Kidney epithelial cell (primary cell): ENCODE results near the gene PANX2. TPM values are rescaled to one million over a fixed set of nuclear protein-coding genes. Genes with fewer than 3 reads are reported as not detected.

Source experiments
- DNase-seq: peaks from one replicate; pipeline ENCODE4 v3.0.0-alpha.2; 2010; ENCODE audit warnings: low read depth
- H3K27me3 ChIP-seq: 2 replicates; pipeline ENCODE4 v1.6.0; 2011; ENCODE audit warnings: low read length; ENCODE audit not compliant: control insufficient read depth, insufficient read depth
- H3K36me3 ChIP-seq: 2 replicates; pipeline ENCODE4 v1.5.1; 2011; ENCODE audit warnings: low read length; ENCODE audit not compliant: control insufficient read depth, insufficient read depth
- H3K4me3 ChIP-seq: 2 replicates; pipeline ENCODE4 v1.5.1; 2011; ENCODE audit warnings: low read depth, mild to moderate bottlenecking, control low read depth, low read length
- total RNA-seq: library from RNA; depleted of rRNA; stranded (reverse); fragments of >200 nt; gene quantifications from 2 replicates; pipeline ENCODE4 v1.2.3, GENCODE V29; 2015
- TF ChIP-seq, protein P1 (sequence below): IDR thresholded peaks from 2 replicates; pipeline ENCODE4 v1.5.1; 2011; ENCODE audit warnings: mild to moderate bottlenecking, moderate library complexity, low read length, control low read depth, inconsistent platforms; ENCODE audit not compliant: insufficient read depth, poor library complexity, severe bottlenecking

The PANX2 gene
- total RNA-seq, 1 donor from 2014 or later = 0.33 TPM

- H3K36me3 ChIP-seq = no peaks in the 10 kb centered on the region
- H3K4me3 ChIP-seq = no peak overlapping the region
- no peak for DNase-seq
- no peaks in the 10 kb centered on the region for H3K27me3 ChIP-seq
- TF ChIP-seq, protein P1, sequence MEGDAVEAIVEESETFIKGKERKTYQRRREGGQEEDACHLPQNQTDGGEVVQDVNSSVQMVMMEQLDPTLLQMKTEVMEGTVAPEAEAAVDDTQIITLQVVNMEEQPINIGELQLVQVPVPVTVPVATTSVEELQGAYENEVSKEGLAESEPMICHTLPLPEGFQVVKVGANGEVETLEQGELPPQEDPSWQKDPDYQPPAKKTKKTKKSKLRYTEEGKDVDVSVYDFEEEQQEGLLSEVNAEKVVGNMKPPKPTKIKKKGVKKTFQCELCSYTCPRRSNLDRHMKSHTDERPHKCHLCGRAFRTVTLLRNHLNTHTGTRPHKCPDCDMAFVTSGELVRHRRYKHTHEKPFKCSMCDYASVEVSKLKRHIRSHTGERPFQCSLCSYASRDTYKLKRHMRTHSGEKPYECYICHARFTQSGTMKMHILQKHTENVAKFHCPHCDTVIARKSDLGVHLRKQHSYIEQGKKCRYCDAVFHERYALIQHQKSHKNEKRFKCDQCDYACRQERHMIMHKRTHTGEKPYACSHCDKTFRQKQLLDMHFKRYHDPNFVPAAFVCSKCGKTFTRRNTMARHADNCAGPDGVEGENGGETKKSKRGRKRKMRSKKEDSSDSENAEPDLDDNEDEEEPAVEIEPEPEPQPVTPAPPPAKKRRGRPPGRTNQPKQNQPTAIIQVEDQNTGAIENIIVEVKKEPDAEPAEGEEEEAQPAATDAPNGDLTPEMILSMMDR = no peak
These were observed 25.7 kb downstream of the PANX2 start for GRCh38 chr22:50196256-50196655.

- TF ChIP-seq, protein P1 = no peak
- DNase-seq = no peak
- H3K27me3 ChIP-seq = no peaks in the 10 kb centered on the region
- no peaks in the 10 kb centered on the region for H3K36me3 ChIP-seq
- no peak overlapping the region for H3K4me3 ChIP-seq
These were observed 26.7 kb downstream of the PANX2 start for GRCh38 chr22:50197000-50197800.

GRCh38 chr22:50197856-50198623, 27.5 kb downstream of the PANX2 start:
- H3K36me3 ChIP-seq = no peaks in the 10 kb centered on the region

DNA sequence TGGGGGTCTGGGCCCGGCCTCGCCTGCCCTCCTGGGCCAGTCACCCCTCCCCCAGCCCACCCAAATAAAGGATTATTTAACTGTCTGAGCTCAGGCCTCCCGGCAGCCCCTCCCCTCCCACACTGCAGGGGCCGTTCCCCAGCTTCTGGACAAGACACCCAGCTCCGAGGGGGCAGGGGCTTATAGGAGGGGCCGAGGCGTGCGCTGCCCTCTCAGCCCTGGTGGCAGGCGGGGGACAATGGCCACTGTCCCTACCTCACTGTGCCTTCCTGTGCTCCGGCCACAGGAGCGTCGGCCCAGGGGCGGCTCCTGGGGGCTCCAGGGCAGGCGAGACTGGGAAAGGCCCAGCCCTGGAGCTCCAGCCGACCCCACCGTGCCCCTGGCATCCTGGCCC, 28.1 kb downstream of the PANX2 start:
- TF ChIP-seq, protein P1 = no peak
- Histone ChIP-seq H3K4me3 (no peak overlapping the region), H3K36me3 (no peaks in the 10 kb centered on the region), H3K27me3 (no peaks in the 10 kb centered on the region)
- no peak for DNase-seq

More at GRCh38 chr22:50197856-50198623, 27.5 kb downstream of the PANX2 start:
- Histone ChIP-seq H3K27me3 (no peaks in the 10 kb centered on the region), H3K4me3 (no peak overlapping the region)
- DNase-seq = no peak
- TF ChIP-seq, protein P1 = no peak

DNA sequence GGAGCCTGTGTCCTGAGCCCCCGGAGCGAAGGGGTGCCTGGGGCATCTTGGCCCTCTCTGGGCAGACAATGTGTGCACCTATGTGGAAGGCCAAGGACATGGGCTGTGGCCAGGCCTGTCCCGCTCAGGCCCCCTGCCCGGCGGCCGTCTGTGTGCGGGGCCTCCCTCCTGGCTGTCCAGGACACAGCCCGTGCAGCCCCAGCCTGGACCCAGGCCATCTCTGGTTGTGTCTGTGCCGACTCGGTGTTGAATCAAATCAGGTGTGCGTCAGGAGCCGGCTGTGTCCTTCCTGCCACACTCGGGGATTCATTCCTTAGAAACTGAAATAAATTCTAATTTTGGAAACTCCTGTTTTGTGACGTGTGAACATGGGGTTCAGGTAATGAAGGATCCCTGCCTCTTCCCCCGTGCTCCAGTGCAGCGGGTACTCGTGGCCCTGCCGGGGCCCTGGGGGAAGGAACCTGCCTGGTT, 28.8 kb downstream of the PANX2 start:
- Histone ChIP-seq H3K27me3 (no peaks in the 10 kb centered on the region), H3K4me3 (no peak overlapping the region), H3K36me3 (no peaks in the 10 kb centered on the region)
- DNase-seq = no peak
- TF ChIP-seq, protein P1 = no peak
